K562 (cell line): ENCODE results near the gene NT5DC4.

Experiments used
- CHD1 ChIP-seq: fragments of 200-600 bp; sonication (generic); IDR thresholded peaks from one replicate; pipeline ENCODE4 v1.6.1; 2012; ENCODE audit warnings: mild to moderate bottlenecking, moderate library complexity, low read length, inconsistent platforms
- GABPB1 ChIP-seq: sonication (generic); formaldehyde crosslinking; IDR thresholded peaks from 2 replicates; pipeline ENCODE4 v1.8.0; 2022; ENCODE audit warnings: mild to moderate bottlenecking, missing genetic modification reagents
- KAT2B ChIP-seq: IDR thresholded peaks from one replicate; pipeline ENCODE4 v1.6.1; 2012; ENCODE audit warnings: low read depth, mild to moderate bottlenecking, control low read depth, inconsistent platforms, low read length, moderate library complexity
- RAD21 ChIP-seq, 2 experiments: fragments of 250-450 bp in 1 of 2; fragments of 450-650 bp in 1 of 2; sonication (Bioruptor Pico) in 1 of 2; formaldehyde crosslinking in 1 of 2; IDR thresholded peaks in 1 of 2; conservative IDR thresholded peaks in 1 of 2; 2 replicates each; pipeline versions ENCODE4 v1.4.0 to v1.8.0; 2020 to 2022; ENCODE audit warnings: mild to moderate bottlenecking in 2 of 2, moderate library complexity in 1 of 2
- ZBTB1 ChIP-seq: sonication (generic); formaldehyde crosslinking; IDR thresholded peaks from 2 replicates; pipeline ENCODE4 v1.8.1; 2023; ENCODE audit warnings: missing genetic modification reagents, low read depth, mild to moderate bottlenecking, borderline replicate concordance
- ZSCAN29 ChIP-seq: fragments of 450-650 bp; IDR thresholded peaks from 2 replicates; pipeline ENCODE4 v1.6.1; 2017
- TF ChIP-seq, protein P1 (sequence below): fragments of 450-650 bp; formaldehyde crosslinking; IDR thresholded peaks from 2 replicates; pipeline ENCODE4 v1.4.0; 2020; ENCODE audit warnings: mild to moderate bottlenecking, mixed read lengths

DNA sequence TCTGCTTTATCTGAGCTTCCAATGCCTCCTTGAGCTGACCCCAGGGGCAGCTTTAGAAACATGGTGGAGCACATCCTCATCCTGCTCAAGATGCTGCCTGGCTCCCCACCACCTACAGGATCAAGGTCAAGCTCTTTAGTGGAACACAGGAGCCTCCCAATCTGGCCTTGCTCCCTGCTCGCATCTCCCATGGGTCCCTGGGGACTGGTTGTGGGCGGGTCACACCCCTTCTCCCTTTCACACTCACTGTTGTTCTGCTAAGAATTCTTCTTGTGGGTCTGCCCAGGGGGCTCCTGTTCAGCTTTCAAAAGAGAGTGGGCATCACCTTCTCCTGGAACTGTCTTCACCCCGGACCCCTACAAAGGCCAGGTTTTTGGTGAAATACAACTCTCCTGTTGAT, 8.4 kb upstream of the NT5DC4 start:
- TF ChIP-seq RAD21 (CRISPR knock-in tag; conservative IDR thresholded peaks at IDR 0.05 in 1 of 2, IDR thresholded peaks at IDR 0.05 in 1 of 2): no peak
- TF ChIP-seq, protein P1, sequence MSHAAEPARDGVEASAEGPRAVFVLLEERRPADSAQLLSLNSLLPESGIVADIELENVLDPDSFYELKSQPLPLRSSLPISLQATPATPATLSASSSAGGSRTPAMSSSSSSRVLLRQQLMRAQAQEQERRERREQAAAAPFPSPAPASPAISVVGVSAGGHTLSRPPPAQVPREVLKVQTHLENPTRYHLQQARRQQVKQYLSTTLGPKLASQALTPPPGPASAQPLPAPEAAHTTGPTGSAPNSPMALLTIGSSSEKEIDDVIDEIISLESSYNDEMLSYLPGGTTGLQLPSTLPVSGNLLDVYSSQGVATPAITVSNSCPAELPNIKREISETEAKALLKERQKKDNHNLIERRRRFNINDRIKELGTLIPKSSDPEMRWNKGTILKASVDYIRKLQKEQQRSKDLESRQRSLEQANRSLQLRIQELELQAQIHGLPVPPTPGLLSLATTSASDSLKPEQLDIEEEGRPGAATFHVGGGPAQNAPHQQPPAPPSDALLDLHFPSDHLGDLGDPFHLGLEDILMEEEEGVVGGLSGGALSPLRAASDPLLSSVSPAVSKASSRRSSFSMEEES (CRISPR knock-in tag): no peak
- TF ChIP-seq CHD1: no peak
- TF ChIP-seq KAT2B: no peak
- no peak for TF ChIP-seq GABPB1 (CRISPR knock-in tag)
- no peak for TF ChIP-seq ZSCAN29
- no peak for TF ChIP-seq ZBTB1 (CRISPR knock-in tag)
